GM12892 (cell line): ENCODE results near the gene MCM10.

ENCODE experiments used
- POLR2A ChIP-seq: IDR thresholded peaks from 2 replicates; pipeline ENCODE4 v1.6.1; 2011; ENCODE audit warnings: low read depth, low read length, control low read depth
- POLR2AphosphoS5 ChIP-seq: IDR thresholded peaks from 2 replicates; pipeline ENCODE4 v1.6.1; 2011; ENCODE audit warnings: low read depth, low read length, control low read depth

DNA sequence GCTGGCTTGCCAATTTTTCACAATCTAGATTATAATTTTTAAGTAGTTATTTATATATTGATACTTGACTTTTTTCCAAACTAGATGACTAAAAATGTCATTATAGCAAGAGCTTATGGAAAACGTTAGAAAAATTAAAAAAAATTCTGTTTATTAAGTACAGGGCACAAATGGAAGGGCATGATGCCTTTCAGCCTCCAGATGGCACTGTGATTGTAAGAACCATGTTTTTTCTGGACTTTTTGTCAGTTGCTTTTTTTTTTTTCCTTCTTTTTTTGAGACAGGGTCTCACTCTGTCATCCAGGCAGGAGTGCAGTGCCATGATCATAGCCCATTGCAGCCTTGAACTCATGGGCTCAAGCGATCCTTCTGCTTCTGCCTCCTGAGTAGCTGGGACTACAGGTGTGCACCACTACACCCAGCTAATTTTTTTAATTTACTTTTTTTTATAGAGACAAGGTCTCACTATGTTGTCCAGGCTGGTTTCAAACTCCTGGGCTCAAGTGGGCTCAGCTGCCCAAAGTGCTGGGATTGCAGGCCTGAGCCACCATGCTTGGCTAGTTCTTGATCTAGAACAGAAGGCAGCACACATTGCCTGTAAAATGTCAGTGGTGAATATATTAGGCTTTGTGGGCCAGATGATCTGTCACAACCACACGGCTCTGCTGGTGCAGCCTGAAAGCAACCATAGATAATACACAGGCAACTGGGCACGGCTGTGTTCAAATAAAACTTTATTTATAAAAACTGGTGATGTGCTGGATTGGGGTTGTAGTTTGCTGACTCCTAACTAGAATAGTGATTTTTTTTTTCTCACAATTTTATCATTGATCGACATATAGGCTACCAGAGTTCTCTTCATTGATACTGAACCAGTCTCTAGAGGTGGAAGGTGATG lies 45.4 kb downstream of the MCM10 start:
- no peak for TF ChIP-seq POLR2AphosphoS5
- no peak for TF ChIP-seq POLR2A
